GM23338 (cell line): Measurements from ENCODE around the gene TNIP1. TPM values are rescaled to one million over a fixed set of nuclear protein-coding genes. Genes with fewer than 3 reads are reported as not detected.

Source experiments
- ATAC-seq: fragments of 200-7000 bp; cut with Tn5 transposase; 3 replicates; pipeline ENCODE4 v1.9.1; 2020
- DNase-seq: peaks from one replicate; pipeline ENCODE4 v3.0.0-alpha.2; 2015; ENCODE audit warnings: low spot score
- H2AFZ ChIP-seq: fragments of 200-600 bp; sonication (generic); 2 replicates; pipeline ENCODE4 v1.8.0; 2016; ENCODE audit warnings: antibody characterized with exemption, mild to moderate bottlenecking, moderate library complexity
- H3F3A ChIP-seq: fragments of 200-600 bp; sonication (generic); replicated peaks from 2 replicates; pipeline ENCODE4 v1.8.0; 2017; ENCODE audit warnings: antibody characterized with exemption, mixed run types, low read depth
- H3K27ac ChIP-seq: fragments of 200-600 bp; sonication (generic); 2 replicates; pipeline ENCODE4 v1.6.1; 2016; ENCODE audit warnings: low read depth
- H3K27me3 ChIP-seq: fragments of 200-600 bp; sonication (generic); 2 replicates; pipeline ENCODE4 v1.8.0; 2016; ENCODE audit warnings: mild to moderate bottlenecking, mixed run types, moderate library complexity; ENCODE audit not compliant: insufficient read depth
- H3K36me3 ChIP-seq: fragments of 200-600 bp; sonication (generic); 2 replicates; pipeline ENCODE4 v1.8.0; 2016; ENCODE audit warnings: mild to moderate bottlenecking; ENCODE audit not compliant: insufficient read depth
- H3K4me1 ChIP-seq: fragments of 200-600 bp; sonication (generic); 2 replicates; pipeline ENCODE4 v1.8.0; 2016; ENCODE audit warnings: mild to moderate bottlenecking, moderate library complexity; ENCODE audit not compliant: insufficient read depth
- H3K4me2 ChIP-seq: fragments of 200-600 bp; sonication (generic); 2 replicates; pipeline ENCODE4 v1.7.1; 2017; ENCODE audit warnings: mixed run types
- H3K4me3 ChIP-seq: fragments of 200-600 bp; sonication (generic); 2 replicates; pipeline ENCODE4 v1.6.1; 2016; ENCODE audit warnings: mixed run types
- H3K79me2 ChIP-seq: fragments of 200-600 bp; sonication (generic); replicated peaks from 2 replicates; pipeline ENCODE4 v1.8.0; 2017; ENCODE audit warnings: mild to moderate bottlenecking; ENCODE audit not compliant: insufficient read depth
- H3K9me2 ChIP-seq: fragments of 200-600 bp; sonication (generic); 2 replicates; pipeline ENCODE4 v1.8.0; 2017; ENCODE audit not compliant: insufficient read depth
- H4K20me1 ChIP-seq: fragments of 200-600 bp; sonication (generic); replicated peaks from 2 replicates; pipeline ENCODE4 v1.8.0; 2017; ENCODE audit warnings: mild to moderate bottlenecking; ENCODE audit not compliant: insufficient read depth
- H3K27ac Mint-ChIP-seq: 2 replicates; pipeline ENCODE4 v1.8.0; 2020; ENCODE audit warnings: inconsistent platforms, mild to moderate bottlenecking, moderate library complexity, mixed read lengths
- H3K27me3 Mint-ChIP-seq: 3 replicates; pipeline ENCODE4 v1.8.0; 2022; ENCODE audit warnings: low read depth, mild to moderate bottlenecking, moderate library complexity, mixed read lengths, inconsistent platforms; ENCODE audit not compliant: insufficient read depth, poor library complexity
- H3K36me3 Mint-ChIP-seq: 3 replicates; pipeline ENCODE4 v1.8.0; 2021; ENCODE audit warnings: low read depth, mild to moderate bottlenecking, inconsistent platforms, moderate library complexity, mixed read lengths
- H3K4me1 Mint-ChIP-seq: 3 replicates; pipeline ENCODE4 v1.8.0; 2020; ENCODE audit warnings: mild to moderate bottlenecking, inconsistent platforms, mixed read lengths
- H3K4me3 Mint-ChIP-seq: 3 replicates; pipeline ENCODE4 v1.8.0; 2021; ENCODE audit warnings: moderate library complexity, mild to moderate bottlenecking, inconsistent platforms, mixed read lengths
- H3K9me3 Mint-ChIP-seq: 3 replicates; pipeline ENCODE4 v1.8.0; 2020; ENCODE audit warnings: moderate library complexity, mild to moderate bottlenecking, inconsistent platforms, mixed read lengths
- CREB1 ChIP-seq: fragments of 250-450 bp; sonication (Bioruptor Pico); IDR thresholded peaks from 2 replicates; pipeline ENCODE4 v1.5.0; 2020; ENCODE audit warnings: low read depth, mild to moderate bottlenecking, moderate library complexity
- CTCF ChIP-seq, 2 experiments: fragments of 200-600 bp in 1 of 2; sonication (generic) in 1 of 2; conservative IDR thresholded peaks; 2 replicates each; pipeline versions ENCODE4 v1.5.1 to v1.6.1; 2016 to 2017; ENCODE audit warnings: antibody characterized with exemption in 2 of 2, low read depth in 2 of 2, mild to moderate bottlenecking in 2 of 2, moderate library complexity in 1 of 2
- ETS1 ChIP-seq: IDR thresholded peaks from 2 replicates; pipeline ENCODE4 v1.6.1; 2016; ENCODE audit warnings: antibody characterized with exemption
- EZH2 ChIP-seq: fragments of 200-600 bp; sonication (generic); IDR thresholded peaks from one replicate; pipeline ENCODE4 v1.8.0; 2017; ENCODE audit warnings: antibody characterized with exemption, mild to moderate bottlenecking, low read depth; ENCODE audit not compliant: unreplicated experiment
- EZH2phosphoT487 ChIP-seq: fragments of 200-600 bp; sonication (generic); IDR thresholded peaks from one replicate; pipeline ENCODE4 v1.8.1; 2018; ENCODE audit warnings: antibody characterized with exemption; ENCODE audit not compliant: unreplicated experiment
- NANOG ChIP-seq: IDR thresholded peaks from 2 replicates; pipeline ENCODE4 v1.6.1; 2016; ENCODE audit warnings: antibody characterized with exemption, borderline replicate concordance
- REST ChIP-seq: IDR thresholded peaks from one replicate; pipeline ENCODE4 v1.6.1; 2018; ENCODE audit warnings: antibody characterized with exemption; ENCODE audit not compliant: unreplicated experiment
- ZNF331 ChIP-seq: fragments of 250-450 bp; sonication (Bioruptor Pico); IDR thresholded peaks from 2 replicates; pipeline ENCODE4 v1.5.0; 2020; ENCODE audit warnings: low read depth, mild to moderate bottlenecking, moderate library complexity
- polyA plus RNA-seq: library from polyadenylated mRNA; unstranded; fragments of >200 nt; fragmentation: Nextera tagmentation; extraction: Ambion mirVana; gene quantifications from 2 replicates; pipeline ENCODE4 v1.2.1, GENCODE V29; 2016
- total RNA-seq: library from RNA; depleted of rRNA; stranded (reverse); fragments of >200 nt; shearing (Covaris generic); gene quantifications from 2 replicates; pipeline ENCODE4 v1.2.3, GENCODE V29; 2014

TNIP1 gene
- total and polyA plus RNA-seq, 2 experiments from 2014 or later: 10.3 to 29.6 TPM

- TF ChIP-seq CREB1 (CRISPR knock-in tag) (no peak), CTCF (conservative IDR thresholded peaks at IDR 0.05; ENCODE audit: low read depth in 2 of 2) (no peak)
These were observed 32.8 kb upstream of the TNIP1 start (continued) for GRCh38 chr5:151113651-151114050.

GRCh38 chr5:151110992-151111391 is 30.2 kb upstream of the TNIP1 start:
- H3K4me3 ChIP-seq: no peak overlapping the region
- ATAC-seq: no peak
- no peak overlapping the region for H2AFZ ChIP-seq
- 0 out of 2 replicates have a peak overlapping the region, but pooled peaks have one; percentile 39 for H3K27ac ChIP-seq
- DNase-seq: no peak
- no peak overlapping the region for H3K27ac Mint-ChIP-seq
- H4K20me1 ChIP-seq: no peaks in the 10 kb centered on the region
- H3K9me2 ChIP-seq: no peaks in the 10 kb centered on the region
- H3K36me3 Mint-ChIP-seq: peaks cover 11% of the 10 kb centered on the region
- H3F3A ChIP-seq: no peaks in the 10 kb centered on the region
- H3K4me2 ChIP-seq: no peak overlapping the region
- no peak overlapping the region for H3K4me3 Mint-ChIP-seq
- TF ChIP-seq ETS1 (no peak), EZH2 (no peak), CREB1 (CRISPR knock-in tag) (no peak), NANOG (no peak), REST (no peak), ZNF331 (no peak), EZH2phosphoT487 (no peak)
- no peaks in the 10 kb centered on the region for H3K9me3 Mint-ChIP-seq
- no peaks in the 10 kb centered on the region for H3K4me1 Mint-ChIP-seq
- H3K36me3 ChIP-seq: no peaks in the 10 kb centered on the region
- no peaks in the 10 kb centered on the region for H3K4me1 ChIP-seq
- no peaks in the 10 kb centered on the region for H3K27me3 ChIP-seq
- H3K27me3 Mint-ChIP-seq: peaks cover 8% of the 10 kb centered on the region
- H3K79me2 ChIP-seq: no peaks in the 10 kb centered on the region
